Breast epithelium (tissue), 3 donors: ENCODE measurements around the gene WDR54.

ENCODE experiments used
- CTCF ChIP-seq, 3 donors: fragments of 450-650 bp; IDR thresholded peaks; one replicate each; pipeline ENCODE4 v1.5.1; 2016 to 2017; ENCODE audit warnings: antibody characterized with exemption in 3 of 3, mild to moderate bottlenecking in 3 of 3, moderate library complexity in 3 of 3
- POLR2A ChIP-seq: fragments of 450-650 bp; IDR thresholded peaks from one replicate; pipeline ENCODE4 v1.6.1; 2016; ENCODE audit warnings: antibody characterized with exemption, mild to moderate bottlenecking, moderate library complexity

DNA sequence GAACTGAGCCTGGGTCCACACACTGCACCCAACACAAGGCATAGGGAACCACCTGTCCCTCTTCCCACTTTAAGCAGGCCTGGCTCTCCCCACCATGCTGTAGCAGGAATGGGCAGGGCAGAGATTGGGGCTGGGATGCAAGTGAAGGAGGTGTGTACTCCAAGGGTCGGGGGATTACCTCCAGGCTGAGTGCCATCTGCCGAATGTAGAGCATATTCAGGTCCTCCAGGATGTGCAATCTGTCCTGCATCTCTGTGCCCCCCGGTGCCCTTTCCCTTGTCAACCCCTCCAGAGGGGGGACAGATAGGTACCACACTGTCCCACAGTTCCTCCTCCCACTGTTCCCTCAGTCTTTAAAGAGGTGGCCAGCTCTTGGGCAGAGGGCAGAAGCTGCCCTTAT, 17.8 kb downstream of the WDR54 start:
- TF ChIP-seq CTCF (IDR thresholded peaks at IDR 0.05) (no peak), POLR2A (no peak)
